Endothelial cell of umbilical vein (primary cell): ENCODE measurements around the gene ENOX2. TPM values are rescaled to one million over a fixed set of nuclear protein-coding genes. Genes with fewer than 3 reads are reported as not detected.

ENCODE experiments used
- BruUV-seq: library from RNA; stranded (reverse); fragments of 400-500 nt; replicated peaks from 2 replicates; lab custom pipeline; 2021; lab: Mats Ljungman, UMichigan
- CTCF ChIA-PET: fragments of 300-600, 350-600 bp; sonication (Branson Sonifier 250); formaldehyde crosslinking; loops from one replicate; lab custom pipeline; 2021; ENCODE audit warnings: antibody characterized with exemption, inconsistent platforms; lab: Charles Lee
- POLR2A ChIA-PET: fragments of 300-600, 350-600 bp; sonication (Branson Sonifier 250); formaldehyde crosslinking; loops from one replicate; lab custom pipeline; 2021; ENCODE audit warnings: antibody characterized with exemption, inconsistent platforms; lab: Charles Lee
- DNase-seq: peaks from one replicate; pipeline ENCODE4 v3.0.0-alpha.2; 2011; ENCODE audit warnings: low read depth, low spot score
- FAIRE-seq: peaks from 2 replicates; lab custom pipeline; 2011; peaks lifted over from hg19 to GRCh38; lab: Jason Lieb, UNC
- H2AFZ ChIP-seq: 2 replicates; pipeline ENCODE4 v1.6.0; 2012; ENCODE audit warnings: low read depth, low read length, control low read depth, inconsistent platforms
- H3K27ac ChIP-seq: 2 replicates; pipeline ENCODE4 v1.5.1; 2011; ENCODE audit warnings: low read depth, mild to moderate bottlenecking, control low read depth, low read length, moderate library complexity; ENCODE audit not compliant: insufficient read depth
- H3K27me3 ChIP-seq, 2 experiments: 2 replicates each; pipeline versions ENCODE4 v1.6.0 to v1.6.1; 2011; ENCODE audit warnings: low read length in 2 of 2, mixed read lengths in 1 of 2; ENCODE audit not compliant: control insufficient read depth in 2 of 2, insufficient read depth in 2 of 2
- H3K36me3 ChIP-seq, 2 experiments: 2 replicates in 1 of 2; 3 replicates in 1 of 2; pipeline ENCODE4 v1.5.1; 2011; ENCODE audit warnings: low read length in 2 of 2, mild to moderate bottlenecking in 1 of 2, moderate library complexity in 1 of 2; ENCODE audit not compliant: control insufficient read depth in 2 of 2, insufficient read depth in 2 of 2; ENCODE audit errors: extremely low read depth in 1 of 2
- H3K4me1 ChIP-seq: 3 replicates; pipeline ENCODE4 v1.5.1; 2011; ENCODE audit warnings: mild to moderate bottlenecking, low read length; ENCODE audit not compliant: control insufficient read depth, insufficient read depth; ENCODE audit errors: extremely low read depth
- H3K4me2 ChIP-seq: 2 replicates; pipeline ENCODE4 v1.6.1; 2011; ENCODE audit warnings: low read length, control low read depth, mixed read lengths; ENCODE audit not compliant: insufficient read depth
- H3K4me3 ChIP-seq, 3 experiments: fragments of 200-600 bp in 1 of 3; sonication (generic), shearing (Covaris generic) in 1 of 3; replicated peaks in 1 of 3; 2 replicates each; pipeline ENCODE4 v1.5.1; 2011 to 2016; ENCODE audit warnings: control low read depth in 3 of 3, low read length in 3 of 3, mild to moderate bottlenecking in 2 of 3, inconsistent platforms in 1 of 3, low read depth in 1 of 3, moderate library complexity in 1 of 3; ENCODE audit not compliant: insufficient read depth in 1 of 3
- H3K79me2 ChIP-seq: 2 replicates; pipeline ENCODE4 v1.6.0; 2012; ENCODE audit warnings: low read length, inconsistent platforms; ENCODE audit not compliant: control insufficient read depth, insufficient read depth
- H3K9ac ChIP-seq: replicated peaks from 2 replicates; pipeline ENCODE3; 2011; ENCODE audit warnings: low read length, control low read depth; ENCODE audit not compliant: insufficient read depth; ENCODE audit errors: extremely low read depth
- H3K9me1 ChIP-seq: replicated peaks from 3 replicates; pipeline ENCODE4 v1.6.0; 2011; ENCODE audit warnings: mild to moderate bottlenecking, low read length; ENCODE audit not compliant: control insufficient read depth, insufficient read depth; ENCODE audit errors: extremely low read depth
- H3K9me3 ChIP-seq: replicated peaks from 2 replicates; pipeline ENCODE4 v1.5.1; 2012; ENCODE audit warnings: low read length, inconsistent platforms; ENCODE audit not compliant: control insufficient read depth, insufficient read depth
- H4K20me1 ChIP-seq: replicated peaks from 2 replicates; pipeline ENCODE3; 2011; ENCODE audit warnings: mild to moderate bottlenecking, low read length; ENCODE audit not compliant: control insufficient read depth, insufficient read depth; ENCODE audit errors: extremely low read depth
- CTCF ChIP-seq, 2 donors: IDR thresholded peaks; 1 replicate in 1 of 2; 2 replicates in 1 of 2; pipeline ENCODE4 v1.5.1; 2011; ENCODE audit warnings: low read length in 2 of 2, mild to moderate bottlenecking in 2 of 2, moderate library complexity in 2 of 2, control low read depth in 1 of 2, inconsistent platforms in 1 of 2, low read depth in 1 of 2; ENCODE audit not compliant: insufficient read depth in 1 of 2; ENCODE audit errors: extremely low read depth in 1 of 2
- EZH2 ChIP-seq: IDR thresholded peaks from 2 replicates; pipeline ENCODE4 v1.6.1; 2012; ENCODE audit warnings: borderline replicate concordance, low read depth, mild to moderate bottlenecking, moderate library complexity, low read length, inconsistent platforms; ENCODE audit not compliant: severe bottlenecking
- FOS ChIP-seq: IDR thresholded peaks from 2 replicates; pipeline ENCODE4 v1.6.1; 2011; ENCODE audit warnings: mild to moderate bottlenecking, low read length, moderate library complexity, borderline replicate concordance; ENCODE audit not compliant: insufficient read depth
- GATA2 ChIP-seq: IDR thresholded peaks from 2 replicates; pipeline ENCODE4 v1.7.0; 2011; ENCODE audit warnings: low read depth, mild to moderate bottlenecking, moderate library complexity, mixed read lengths, low read length; ENCODE audit not compliant: insufficient read length, insufficient read depth
- JUN ChIP-seq: IDR thresholded peaks from 2 replicates; pipeline ENCODE4 v1.6.1; 2011; ENCODE audit warnings: borderline replicate concordance, low read depth; ENCODE audit not compliant: insufficient read length, insufficient read depth
- MAX ChIP-seq: IDR thresholded peaks from 2 replicates; pipeline ENCODE4 v1.6.1; 2011; ENCODE audit not compliant: insufficient read depth, insufficient read length
- MYC ChIP-seq: IDR thresholded peaks from one replicate; pipeline ENCODE4 v1.6.1; 2011; ENCODE audit warnings: mild to moderate bottlenecking, low read depth, low read length
- POLR2A ChIP-seq: IDR thresholded peaks from 2 replicates; pipeline ENCODE4 v1.6.1; 2012; ENCODE audit warnings: low read depth, mild to moderate bottlenecking, control low read depth, low read length
- POLR2AphosphoS5 ChIP-seq: IDR thresholded peaks from 2 replicates; pipeline ENCODE4 v1.6.1; 2012; ENCODE audit warnings: low read depth, mild to moderate bottlenecking, control low read depth, low read length, moderate library complexity; ENCODE audit not compliant: insufficient read depth
- dilution Hi-C: fragments of 300-500 bp; cut with MboI; formaldehyde crosslinking; loops from one replicate; pipeline ENCODE4 v1.15.0; 2019; ENCODE audit warnings: low sequenced_read_pairs; ENCODE audit not compliant: extremely low pct_ligation_motif_present
- intact Hi-C: fragments of 100-400 bp; cut with micrococcal nuclease; formaldehyde crosslinking; loops from one replicate; pipeline ENCODE4 v1.10.0; 2022
- polyA plus RNA-seq, 4 experiments: library from polyadenylated mRNA; depleted of rRNA in 3 of 4; stranded (reverse) in 3 of 4; unstranded in 1 of 4; fragments of >200 nt; gene quantifications; 2 replicates each; pipeline versions ENCODE4 v1.2.1 to v1.2.3, GENCODE V29; 2011 to 2012; ENCODE audit warnings: missing spikeins in 1 of 4
- total RNA-seq: library from RNA; stranded (reverse); gene quantifications from 2 replicates; pipeline ENCODE4 v1.2.3, GENCODE V29; 2021

ENOX2 gene
- total and polyA plus RNA-seq, 2 donors (not counting 3 experiments of a cell fraction or from before 2014, with no cell fraction given): 5.5 to 13.1 TPM

- DNase-seq: no peak
- BruUV-seq: no TSS peak
- Histone ChIP-seq H3K79me2 (no peaks in the 10 kb centered on the region), H4K20me1 (no peaks in the 10 kb centered on the region), H2AFZ (no peak overlapping the region), H3K36me3 (no peaks in the 10 kb centered on the region), H3K9ac (no peak overlapping the region), H3K4me1 (peaks cover 2% of the 10 kb centered on the region), H3K4me3 (no peak overlapping the region), H3K27me3 (no peaks in the 10 kb centered on the region), H3K9me1 (no peaks in the 10 kb centered on the region), H3K27ac (no peak overlapping the region), H3K9me3 (no peaks in the 10 kb centered on the region), H3K4me2 (no peak overlapping the region)
- intact Hi-C loops: no loop called here
- dilution Hi-C loops: no loop called here
- ChIA-PET POLR2A (no interaction called here), CTCF (no interaction called here)
- TF ChIP-seq FOS (no peak), GATA2 (no peak), CTCF (IDR thresholded peaks at IDR 0.05; ENCODE audit: extremely low read depth in 1 of 2, insufficient read depth in 1 of 2, low read depth in 1 of 2, low read length in 2 of 2) (no peak)
- no peak for FAIRE-seq
Measured at GRCh38 chrX:130828641-130829040, 74.4 kb downstream of the ENOX2 start.

- intact Hi-C loops: no loop called here
- ChIA-PET POLR2A (no interaction called here), CTCF (no interaction called here)
Measured at GRCh38 chrX:130827648-130828047, 75.4 kb downstream of the ENOX2 start.

More at GRCh38 chrX:130827648-130828047, 75.4 kb downstream of the ENOX2 start:
- Histone ChIP-seq H3K79me2 (no peaks in the 10 kb centered on the region), H3K27ac (no peak overlapping the region), H3K9me3 (no peaks in the 10 kb centered on the region), H3K4me2 (no peak overlapping the region), H3K27me3 (no peaks in the 10 kb centered on the region), H3K4me1 (peaks cover 2% of the 10 kb centered on the region), H3K9me1 (no peaks in the 10 kb centered on the region), H3K36me3 (no peaks in the 10 kb centered on the region), H3K9ac (no peak overlapping the region), H4K20me1 (no peaks in the 10 kb centered on the region), H2AFZ (no peak overlapping the region), H3K4me3 (no peak overlapping the region)
- TF ChIP-seq EZH2 (no peak), POLR2A (no peak), GATA2 (no peak), MYC (no peak), CTCF (IDR thresholded peaks at IDR 0.05; ENCODE audit: extremely low read depth in 1 of 2, insufficient read depth in 1 of 2, low read depth in 1 of 2, low read length in 2 of 2) (no peak), FOS (no peak), MAX (no peak), POLR2AphosphoS5 (no peak), JUN (no peak)
- DNase-seq (no peak), FAIRE-seq (no peak)
- dilution Hi-C loops: no loop called here
- BruUV-seq: no TSS peak
